ENCODE results near the gene ZNF232.
"Not testable (repeated sequence)": the region's sequence is repeated elsewhere in the genome, so short reads cannot be mapped to it uniquely, and the experiment has no call there.

ZNF232 gene

DNA sequence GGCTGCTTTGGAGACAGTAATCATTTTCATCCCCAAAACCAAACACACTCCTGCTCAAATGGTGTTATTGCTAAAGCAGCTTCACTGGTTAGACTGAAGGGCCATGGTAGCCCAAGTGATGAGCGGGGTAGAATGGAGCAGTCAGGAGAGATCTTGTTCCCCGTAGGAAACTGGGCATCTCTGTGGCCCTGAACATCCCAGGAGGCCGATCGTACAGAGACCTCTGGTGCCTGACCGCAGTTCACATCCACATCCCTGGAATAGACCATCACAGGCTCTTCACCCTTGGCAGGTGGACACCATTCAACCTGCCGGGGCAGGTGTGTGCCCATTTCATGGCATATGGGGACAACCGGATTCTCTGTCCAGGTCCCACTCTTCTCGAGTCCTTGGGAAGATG, 18.1 kb upstream of the ZNF232 start:
- DNase-seq (ENCODE audit: low spot score) = not testable (repeated sequence)

DNA sequence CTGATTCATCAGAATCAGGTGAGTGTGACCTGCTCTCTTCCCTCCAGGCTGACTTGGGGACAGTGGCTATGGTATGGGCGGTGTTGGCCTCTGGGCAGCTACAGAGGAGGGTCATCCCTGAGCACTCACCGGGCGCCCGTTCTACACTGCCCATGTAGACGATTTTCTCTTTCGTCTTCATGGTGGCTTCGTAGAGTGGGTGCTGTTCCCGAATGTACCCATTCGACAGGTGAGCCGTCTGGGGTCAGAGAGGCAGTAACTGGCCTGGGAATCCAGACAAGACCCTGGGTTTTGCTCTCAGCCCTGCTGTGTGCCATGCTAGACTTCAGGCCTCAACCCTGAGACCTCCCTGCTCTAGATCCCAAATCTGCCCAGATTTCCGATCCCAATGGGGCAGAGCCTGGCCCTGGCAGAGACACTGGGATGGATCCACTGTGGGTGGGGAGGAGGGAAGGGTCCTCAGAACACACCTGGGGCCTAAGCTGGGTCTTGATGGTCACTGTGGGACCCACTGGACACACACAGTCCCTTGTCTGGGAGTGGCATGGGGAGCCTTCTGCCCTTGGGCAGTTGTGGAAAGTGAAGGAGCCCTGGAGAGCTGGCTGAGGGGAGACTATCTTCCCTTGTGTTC, 17.3 kb upstream of the ZNF232 start:
- DNase-seq (ENCODE audit: low spot score) = no peak

DNA sequence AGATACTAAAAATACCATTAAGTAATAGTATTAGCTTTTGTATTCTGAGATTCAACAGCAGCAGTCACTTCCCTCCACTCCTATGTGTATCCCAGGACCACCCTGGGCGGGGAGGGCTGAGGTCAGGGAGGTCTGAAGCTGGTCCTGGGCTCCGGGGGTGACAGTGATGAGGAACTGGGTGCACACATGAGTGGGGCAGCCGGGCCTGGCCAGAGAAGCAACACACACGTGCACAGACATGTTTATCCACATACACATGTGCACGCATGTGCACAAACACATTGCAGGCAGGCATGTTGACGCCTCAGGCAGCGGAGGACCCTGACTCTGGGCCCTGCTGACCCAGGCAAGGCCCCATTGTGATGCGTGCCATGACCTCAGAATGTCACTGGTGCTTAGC, 16.7 kb upstream of the ZNF232 start:
- not testable (repeated sequence) for DNase-seq (ENCODE audit: low spot score)

DNA sequence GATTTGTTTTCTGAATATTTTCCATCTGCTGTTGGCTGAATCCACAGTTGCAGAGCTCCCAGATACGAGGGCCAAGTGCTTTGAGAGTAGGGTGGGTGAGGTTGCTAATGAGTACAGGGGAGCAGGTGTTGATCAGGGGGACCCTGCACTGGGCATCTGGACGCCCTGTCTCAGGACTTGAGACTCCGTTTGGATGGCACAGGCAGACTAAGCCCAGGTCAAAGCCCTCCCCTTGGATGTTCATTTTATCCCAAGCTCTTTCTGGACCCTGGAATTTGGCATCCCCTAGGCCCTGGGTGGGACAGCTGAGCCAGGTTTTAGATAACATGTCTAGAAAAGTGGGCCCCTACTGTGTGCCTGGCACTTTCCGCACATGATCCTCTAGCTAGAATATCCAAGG, 16.2 kb upstream of the ZNF232 start:
- DNase-seq (ENCODE audit: low spot score) = no peak

DNA sequence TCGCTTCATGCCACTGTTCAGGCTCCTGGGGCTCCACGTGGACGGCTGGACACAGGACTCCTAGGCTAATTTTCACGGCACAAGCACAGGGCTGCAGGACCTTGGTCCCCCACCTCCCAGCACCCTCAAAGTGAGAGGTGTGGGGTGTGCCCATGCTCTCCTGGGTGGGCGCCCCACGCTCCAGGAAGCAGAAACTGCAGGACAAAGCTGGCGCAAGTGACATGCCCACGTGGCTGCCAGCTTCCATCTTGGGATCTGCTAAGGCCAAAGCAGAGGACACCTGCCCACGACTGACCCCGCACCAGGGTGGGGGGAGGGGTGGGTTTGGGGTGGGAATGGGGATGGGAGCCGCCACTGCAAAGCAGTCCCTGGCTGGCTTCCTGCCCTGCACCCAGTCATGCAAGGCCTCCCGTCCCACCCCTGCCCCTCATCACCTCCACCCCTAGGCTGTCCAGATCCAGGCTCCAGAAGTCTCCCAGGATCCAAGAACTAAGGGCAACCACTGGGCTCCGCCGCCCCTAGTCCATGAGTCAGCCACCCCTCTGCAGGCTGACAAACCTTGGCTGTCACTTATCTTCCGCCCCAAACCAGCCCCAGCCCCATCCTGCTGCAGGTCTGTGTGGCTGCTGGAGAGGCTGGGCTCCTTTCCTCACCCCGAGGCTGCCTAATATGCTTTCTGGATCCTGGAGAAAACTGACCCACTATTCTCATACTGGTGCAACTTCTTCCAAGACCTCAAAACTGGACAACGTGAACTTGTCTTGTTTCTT, 15.2 kb upstream of the ZNF232 start:
- DNase-seq (ENCODE audit: low spot score) = no peak

DNA sequence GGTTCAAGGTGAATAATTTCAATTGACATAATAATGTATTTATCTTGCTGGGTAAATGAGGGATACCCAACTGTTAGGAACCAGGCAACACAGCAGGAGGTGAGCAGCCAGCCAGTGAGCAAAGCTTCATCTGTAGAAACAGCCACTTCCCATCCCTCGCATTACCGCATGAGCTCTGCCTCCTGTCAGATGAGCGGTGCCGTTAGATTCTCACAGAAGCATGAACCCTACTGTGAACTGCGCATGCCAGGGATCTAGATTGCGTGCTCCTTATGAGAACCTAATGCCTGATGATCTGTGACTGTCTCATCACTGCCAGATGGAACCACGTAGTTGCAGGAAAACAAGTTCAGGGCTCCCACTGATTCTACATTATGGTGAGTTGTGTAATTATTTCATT, 13.2 kb upstream of the ZNF232 start:
- not testable (repeated sequence) for DNase-seq (ENCODE audit: low spot score)

DNA sequence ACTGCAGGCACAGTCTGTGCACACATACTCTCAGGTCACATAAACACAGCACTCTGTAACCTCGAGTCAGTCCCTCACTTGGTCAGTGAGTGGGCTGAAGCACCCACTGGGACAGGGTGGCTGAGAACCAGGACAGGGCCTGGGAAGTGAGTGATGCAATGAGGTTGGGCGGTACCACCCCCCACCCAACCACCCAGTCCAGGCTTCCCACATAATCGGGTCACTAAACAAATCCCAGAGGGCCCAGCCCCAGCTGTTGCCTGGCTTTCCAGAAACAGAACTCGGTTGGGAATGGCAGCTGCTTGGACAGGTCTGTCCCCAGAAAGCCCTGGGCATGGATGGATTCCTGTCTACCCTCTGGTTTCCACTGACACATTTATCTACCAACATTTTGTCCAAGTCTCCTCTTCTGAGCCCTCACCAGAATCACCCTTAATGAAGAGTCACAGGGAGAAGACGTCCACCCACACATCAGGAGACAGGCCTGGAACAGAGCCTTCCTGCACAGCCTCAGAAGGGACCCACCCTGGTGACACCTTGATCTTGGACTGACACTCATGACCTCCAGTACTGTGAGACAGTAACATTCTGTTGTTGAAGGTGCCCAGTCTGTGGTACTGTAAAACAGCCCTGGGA, 12.6 kb upstream of the ZNF232 start:
- DNase-seq (ENCODE audit: low spot score) = not testable (repeated sequence)

DNA sequence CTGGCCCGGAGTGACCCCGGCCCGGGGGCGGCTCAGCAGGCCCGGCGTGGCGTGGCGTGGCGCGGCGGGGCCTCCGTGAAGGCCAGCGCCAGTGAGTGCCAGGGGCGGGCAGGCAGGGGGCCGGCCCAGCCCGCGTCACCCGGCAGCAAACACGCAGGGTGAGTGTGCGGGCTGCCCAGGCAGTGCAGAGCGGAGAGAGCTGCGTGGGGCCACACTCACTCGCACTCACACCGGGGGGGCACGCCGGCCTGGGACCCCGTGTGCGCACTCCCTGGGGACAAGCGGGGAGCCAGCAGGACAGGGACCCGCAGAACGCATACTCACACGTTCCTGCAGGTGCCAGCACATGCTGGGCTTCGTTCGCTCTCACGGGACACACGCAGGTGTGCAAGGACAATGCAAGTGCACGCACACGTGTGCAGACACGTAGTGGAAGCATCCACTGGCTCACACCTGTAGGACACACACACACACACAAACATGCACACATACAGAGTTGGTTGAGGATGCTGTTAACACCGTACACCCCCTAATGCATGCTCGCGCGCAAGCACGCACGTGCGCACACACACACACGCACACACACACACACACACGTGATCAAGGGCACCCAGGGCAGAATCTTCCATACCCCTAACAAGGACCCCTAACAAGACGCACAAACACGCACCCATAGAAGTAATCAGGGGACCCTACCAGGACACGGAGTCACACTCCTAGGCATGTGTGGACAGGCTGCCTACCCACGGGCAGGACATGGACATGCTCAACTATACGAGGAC, 11.9 kb upstream of the ZNF232 start:
- no peak for DNase-seq (ENCODE audit: low spot score)

DNA sequence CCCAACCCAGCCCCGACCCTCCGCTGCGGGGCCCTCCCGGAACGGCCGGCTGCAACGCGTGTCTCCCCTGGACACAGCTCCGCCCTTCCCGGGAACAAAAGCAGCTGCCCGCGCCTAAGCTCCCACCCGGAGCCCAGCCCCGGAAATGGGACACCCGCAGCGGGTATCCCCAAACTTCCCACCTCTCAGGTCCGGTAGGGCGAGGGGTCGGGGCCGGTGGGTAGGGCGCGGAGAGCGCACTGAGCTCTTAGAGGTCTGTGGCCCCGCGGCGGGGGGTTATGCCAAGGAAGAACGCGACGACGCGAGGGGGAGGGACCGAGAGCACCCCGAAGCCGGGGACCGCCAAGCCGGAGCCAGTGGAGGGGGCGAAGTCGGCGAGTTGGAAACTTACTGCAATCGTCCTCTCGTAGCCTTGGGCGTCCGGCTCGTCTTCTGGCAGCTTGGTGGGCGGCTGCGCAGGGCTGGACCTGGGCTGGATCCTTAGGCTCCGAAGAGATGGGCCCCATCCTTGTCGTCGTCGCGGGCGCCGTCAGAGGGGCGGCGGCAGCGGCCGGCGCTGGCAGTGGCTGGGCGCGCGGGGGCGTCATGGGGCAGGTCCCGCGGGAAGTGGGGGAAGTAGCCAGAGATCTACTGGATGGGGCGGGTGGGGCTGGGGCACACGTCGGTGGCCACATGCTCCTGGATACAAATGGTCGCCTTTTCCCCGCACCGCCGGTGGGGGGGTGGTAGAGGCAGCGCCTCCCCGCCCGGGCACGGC, 11.1 kb upstream of the ZNF232 start:
- no peak for DNase-seq (ENCODE audit: low spot score)

DNA sequence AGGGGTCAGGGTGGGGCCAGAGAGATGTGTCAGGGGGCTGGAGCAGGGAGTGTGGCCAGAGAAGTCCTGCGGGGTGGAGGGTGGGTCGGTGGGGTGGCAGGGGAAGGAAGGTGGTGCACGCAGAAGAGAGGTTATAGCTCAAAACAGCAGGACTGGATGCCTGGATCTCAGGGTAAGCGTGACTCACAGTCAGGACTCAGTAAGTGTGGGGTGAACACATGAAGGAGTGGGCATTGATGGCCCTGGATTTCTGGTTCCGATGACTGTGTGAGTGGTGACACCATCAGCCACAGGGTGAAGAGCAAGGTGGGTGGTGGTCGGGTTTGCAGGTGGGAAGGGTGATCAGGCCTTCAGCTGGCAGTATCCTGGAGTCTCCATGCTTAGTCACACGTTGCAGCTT, 10.4 kb upstream of the ZNF232 start:
- not testable (repeated sequence) for DNase-seq (ENCODE audit: low spot score)

DNA sequence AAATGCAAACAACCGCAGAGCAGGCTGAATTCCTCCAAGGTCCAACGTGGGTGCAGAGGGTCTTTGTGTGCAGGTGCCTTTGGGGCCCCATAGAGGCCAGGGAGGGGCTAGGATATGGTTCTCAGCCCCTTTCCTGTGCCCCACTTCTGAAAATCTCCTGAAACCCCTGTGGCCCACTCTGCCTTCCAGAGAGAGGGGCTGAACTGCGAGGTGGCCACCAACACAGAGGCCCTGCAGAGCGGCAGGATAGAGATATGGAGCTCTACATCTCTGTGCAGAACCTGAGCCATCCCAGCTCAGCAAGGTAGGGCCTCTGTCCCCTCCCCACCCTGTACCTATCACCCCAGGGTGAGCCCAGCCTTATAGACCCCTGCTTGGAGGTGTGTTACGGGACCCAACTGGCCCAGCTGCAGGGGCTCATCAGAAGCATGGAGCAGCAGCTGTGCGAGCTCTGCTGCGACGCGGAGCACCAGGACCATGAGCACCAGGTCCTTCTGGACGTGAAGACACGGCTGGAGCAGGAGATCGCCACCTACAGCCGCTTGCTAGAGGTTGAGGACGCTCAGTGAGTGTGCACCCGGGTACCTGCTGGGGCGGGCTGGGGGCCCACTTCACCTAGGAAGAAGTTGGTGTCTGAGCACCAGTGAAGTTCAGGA, 9.6 kb upstream of the ZNF232 start:
- no peak for DNase-seq (ENCODE audit: low spot score)

DNA sequence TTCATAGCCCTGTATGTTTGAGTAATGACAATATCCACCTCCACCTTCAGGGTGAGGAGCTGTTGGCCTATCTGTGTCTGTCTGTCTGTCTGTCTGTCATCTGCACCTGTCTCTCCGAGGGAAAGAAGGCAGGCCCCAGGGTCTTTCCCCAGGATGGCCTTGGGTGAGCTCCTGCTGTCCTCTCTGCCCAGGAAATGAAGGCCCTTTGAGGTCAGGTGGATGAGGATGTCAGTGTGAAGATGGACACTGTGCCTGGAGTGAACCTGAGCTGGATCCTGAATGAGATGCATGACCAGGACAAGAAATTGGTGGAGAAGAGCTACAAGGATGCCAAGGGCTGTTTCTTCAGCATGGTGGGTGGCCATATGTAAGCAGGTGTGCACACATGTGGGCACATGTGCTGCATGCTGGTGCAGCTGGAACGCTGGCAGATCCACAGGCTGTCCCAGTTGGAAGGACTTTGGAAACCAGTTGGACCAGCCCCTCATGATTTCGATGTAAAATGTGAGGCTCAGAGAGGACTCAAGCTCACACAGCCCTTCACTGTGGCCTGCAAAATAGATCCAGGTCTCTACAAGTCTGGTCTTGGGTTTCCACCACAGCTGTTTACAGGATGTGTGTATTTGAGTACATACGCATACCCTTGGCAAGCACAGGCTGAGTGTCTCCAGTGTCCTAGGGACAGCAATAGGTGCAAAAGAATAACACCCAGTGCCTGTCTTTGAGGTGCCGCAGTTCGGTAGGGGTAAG, 8.9 kb upstream of the ZNF232 start:
- DNase-seq (ENCODE audit: low spot score) = not testable (repeated sequence)

DNA sequence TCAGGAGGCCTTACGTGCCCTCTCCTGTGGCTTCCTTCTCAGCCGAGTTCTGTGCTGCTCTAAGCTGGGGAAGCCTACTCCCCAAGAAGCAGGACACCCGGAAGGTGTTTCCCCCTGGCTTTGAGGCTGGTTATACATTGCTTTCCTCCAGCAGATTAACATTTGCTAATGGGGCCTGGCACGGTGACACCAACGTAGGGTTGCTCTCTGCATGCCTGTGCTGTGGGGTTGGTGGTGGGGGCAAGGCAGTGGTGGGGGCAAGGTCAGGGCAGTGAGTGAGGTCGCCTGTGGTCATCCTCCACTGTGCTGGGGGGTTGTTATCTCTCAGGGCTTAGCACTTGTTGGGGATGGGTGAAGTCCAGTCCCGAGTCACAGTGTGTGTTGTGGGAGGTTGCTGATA, 8.4 kb upstream of the ZNF232 start:
- no peak for DNase-seq (ENCODE audit: low spot score)

DNA sequence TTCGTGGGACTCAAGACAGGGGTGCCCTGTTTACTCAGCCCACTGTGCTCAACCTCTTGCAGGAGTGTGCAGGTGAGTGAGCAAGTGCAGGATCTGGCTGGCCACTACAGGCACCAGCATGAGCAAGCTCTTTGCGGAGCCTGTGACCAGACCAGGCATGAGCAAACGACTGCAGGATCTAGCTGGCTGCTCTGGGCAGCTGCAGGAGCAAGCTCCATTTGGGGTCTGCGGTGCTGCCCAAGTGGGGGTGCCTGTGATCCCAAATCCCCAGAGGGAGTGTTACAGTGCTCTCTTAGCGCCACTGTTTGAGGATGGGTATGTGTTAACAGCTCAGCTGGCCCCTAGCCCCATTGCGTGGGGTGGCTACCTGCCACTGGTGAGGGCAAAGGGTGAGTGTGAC, 6.5 kb upstream of the ZNF232 start:
- DNase-seq (ENCODE audit: low spot score) = no peak

DNA sequence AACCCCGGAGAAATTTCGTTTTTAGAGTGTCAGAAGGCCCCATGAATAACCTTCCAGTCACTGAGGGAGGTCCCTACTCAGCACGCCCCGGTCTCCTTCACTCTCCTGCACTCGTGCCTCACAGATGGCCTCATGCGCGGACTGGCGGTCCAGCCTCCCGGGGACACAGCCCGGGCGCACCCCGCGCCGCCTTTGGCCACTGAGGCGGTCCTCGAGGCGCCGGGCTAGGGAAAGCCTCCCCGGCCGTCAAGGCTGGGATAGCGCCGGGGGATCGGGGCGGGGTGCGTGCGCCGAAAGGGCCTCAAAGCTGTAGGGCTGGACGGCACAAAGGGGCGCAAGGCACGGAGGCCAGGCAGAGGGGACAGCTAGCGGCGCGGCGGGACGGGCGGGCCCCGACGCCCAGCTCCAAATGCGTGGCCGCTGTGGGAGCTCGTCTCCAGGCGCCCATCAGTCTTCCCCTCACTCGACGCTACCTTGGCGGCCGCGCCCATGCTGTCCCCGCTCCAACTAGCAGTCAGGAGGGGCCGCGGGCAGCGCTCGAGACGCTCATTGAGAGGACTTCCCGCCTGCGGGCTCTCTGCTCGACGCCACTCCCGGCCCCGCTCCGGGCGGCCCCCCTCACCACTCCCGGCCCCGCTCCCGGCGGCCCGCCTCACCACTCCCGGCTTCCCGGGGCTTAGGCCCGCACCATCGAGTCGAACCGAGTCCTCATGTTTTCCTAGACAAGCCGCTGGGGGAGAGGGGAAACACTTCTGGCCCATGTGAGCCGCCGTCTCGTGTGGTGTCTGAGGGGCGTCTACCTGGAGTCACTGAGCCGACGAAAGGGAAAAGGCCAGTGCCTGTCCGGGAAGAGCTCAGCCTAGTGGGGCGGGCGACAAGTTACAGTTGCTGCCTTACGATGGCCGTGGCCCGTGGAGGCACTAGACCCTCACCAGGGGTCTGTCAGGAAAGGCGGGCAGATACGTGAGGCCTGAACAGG, 4.3 kb upstream of the ZNF232 start, which contains the start of gene USP6:
Gene USP6 (plus strand): TSS at position 360 of the 979 bp plus-strand sequence. CDS start 14,336 bp downstream, outside the sequence.
- no peak for DNase-seq (ENCODE audit: low spot score)

DNA sequence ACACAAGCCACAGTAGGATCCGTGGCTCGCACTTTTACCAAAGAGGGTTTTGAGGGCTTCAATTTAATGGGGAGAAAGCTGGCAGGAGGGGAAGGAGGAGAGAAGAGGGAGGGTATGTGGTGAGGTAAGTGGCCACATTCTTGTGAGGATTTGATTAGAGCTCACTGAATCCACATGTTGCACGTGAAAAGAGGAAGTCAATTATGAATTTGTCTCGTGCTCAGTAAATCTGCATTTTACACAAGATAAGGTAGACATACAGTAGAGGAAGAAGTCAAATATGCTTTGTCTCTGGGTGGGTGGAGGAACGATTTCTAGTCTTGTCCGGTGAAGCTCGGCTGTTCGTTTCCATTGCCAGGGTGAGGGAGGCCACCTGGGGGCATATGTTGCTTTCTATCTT, 862 bp downstream of the ZNF232 start:
- DNase-seq (ENCODE audit: low spot score) = no peak

DNA sequence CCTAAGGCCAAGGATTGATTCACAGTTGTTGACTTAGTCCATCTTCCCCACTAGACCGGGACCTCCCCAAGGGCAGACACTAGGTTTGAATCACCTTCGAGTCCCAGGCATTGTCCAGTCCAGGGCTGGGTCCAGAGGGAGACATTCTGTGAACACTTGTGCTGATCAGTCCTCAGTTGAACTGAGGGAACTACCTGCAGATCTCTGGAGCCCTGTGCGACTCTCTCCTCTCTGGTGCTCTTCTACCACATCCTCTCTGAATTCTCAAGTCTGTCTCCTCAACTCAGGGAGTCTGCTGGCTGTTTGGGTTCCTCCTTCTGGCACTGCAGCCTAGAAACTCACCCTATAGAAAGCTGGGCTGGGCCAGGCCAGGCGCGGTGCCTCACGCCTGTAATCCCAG, 10.8 kb downstream of the ZNF232 start:
- no peak for DNase-seq (ENCODE audit: low spot score)

DNA sequence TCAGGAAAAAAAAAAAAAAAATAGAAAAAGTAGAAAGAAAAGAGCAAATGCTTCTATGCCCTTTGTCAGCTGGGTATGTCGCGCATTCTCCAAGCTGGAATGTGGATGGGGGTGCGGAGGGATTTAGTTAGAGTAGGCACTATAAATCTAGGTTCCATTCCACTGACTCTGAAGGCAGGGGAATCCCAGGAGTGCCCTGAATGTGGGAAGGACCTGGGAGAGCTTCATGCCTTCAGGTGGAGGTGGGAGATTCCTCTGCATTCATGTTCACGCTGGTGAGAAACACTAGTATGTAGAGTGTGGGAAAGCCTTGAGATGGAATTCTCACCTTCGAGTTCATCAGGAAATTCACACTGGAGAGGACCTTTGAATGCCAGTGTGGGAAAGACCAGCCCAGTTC, 12.4 kb downstream of the ZNF232 start:
- no peak for DNase-seq (ENCODE audit: low spot score)
